KMS-11 (cell line): ENCODE measurements around the gene PRF1.

Experiments
- H2AFZ ChIP-seq: fragments of 200-600 bp; sonication (generic); 2 replicates; pipeline ENCODE4 v1.6.1; 2016; ENCODE audit warnings: antibody characterized with exemption, mixed run types, low read depth
- H3K27ac ChIP-seq: fragments of 200-600 bp; sonication (generic); 2 replicates; pipeline ENCODE4 v1.6.1; 2016; ENCODE audit warnings: mild to moderate bottlenecking, mixed run types
- H3K27me3 ChIP-seq: fragments of 200-600 bp; sonication (generic); 2 replicates; pipeline ENCODE4 v1.6.1; 2017; ENCODE audit warnings: mild to moderate bottlenecking, low read depth, mixed run types, moderate library complexity; ENCODE audit not compliant: insufficient read depth
- H3K36me3 ChIP-seq: fragments of 200-600 bp; sonication (generic); 2 replicates; pipeline ENCODE4 v1.6.1; 2017; ENCODE audit warnings: mild to moderate bottlenecking, mixed run types; ENCODE audit not compliant: insufficient read depth
- H3K4me1 ChIP-seq: fragments of 200-600 bp; sonication (generic); 2 replicates; pipeline ENCODE4 v1.6.1; 2016; ENCODE audit warnings: mild to moderate bottlenecking, low read depth, mixed run types; ENCODE audit not compliant: poor library complexity, severe bottlenecking
- H3K4me2 ChIP-seq: fragments of 200-600 bp; sonication (generic); 2 replicates; pipeline ENCODE4 v1.7.0; 2016; ENCODE audit warnings: mild to moderate bottlenecking, mixed run types
- H3K4me3 ChIP-seq: fragments of 200-600 bp; sonication (generic); IDR thresholded peaks from 2 replicates; pipeline ENCODE4 v1.6.1; 2017; ENCODE audit warnings: low read depth, low read length, mixed read lengths; ENCODE audit not compliant: insufficient read depth
- H3K79me2 ChIP-seq: fragments of 200-600 bp; sonication (generic); 2 replicates; pipeline ENCODE4 v1.6.1; 2016; ENCODE audit warnings: low read depth, mixed run types; ENCODE audit not compliant: insufficient read depth
- H3K9ac ChIP-seq: fragments of 200-600 bp; sonication (generic); 2 replicates; pipeline ENCODE4 v1.6.1; 2016; ENCODE audit warnings: mild to moderate bottlenecking, mixed run types
- H4K20me1 ChIP-seq: fragments of 200-600 bp; sonication (generic); 2 replicates; pipeline ENCODE4 v1.6.1; 2016; ENCODE audit warnings: mild to moderate bottlenecking, mixed run types; ENCODE audit not compliant: insufficient read depth
- CTCF ChIP-seq: fragments of 200-600 bp; sonication (generic); conservative IDR thresholded peaks from 2 replicates; pipeline ENCODE4 v1.6.1; 2017; ENCODE audit warnings: low read depth, mild to moderate bottlenecking, antibody characterized with exemption, low read length, moderate library complexity, mixed read lengths

PRF1 gene

DNA sequence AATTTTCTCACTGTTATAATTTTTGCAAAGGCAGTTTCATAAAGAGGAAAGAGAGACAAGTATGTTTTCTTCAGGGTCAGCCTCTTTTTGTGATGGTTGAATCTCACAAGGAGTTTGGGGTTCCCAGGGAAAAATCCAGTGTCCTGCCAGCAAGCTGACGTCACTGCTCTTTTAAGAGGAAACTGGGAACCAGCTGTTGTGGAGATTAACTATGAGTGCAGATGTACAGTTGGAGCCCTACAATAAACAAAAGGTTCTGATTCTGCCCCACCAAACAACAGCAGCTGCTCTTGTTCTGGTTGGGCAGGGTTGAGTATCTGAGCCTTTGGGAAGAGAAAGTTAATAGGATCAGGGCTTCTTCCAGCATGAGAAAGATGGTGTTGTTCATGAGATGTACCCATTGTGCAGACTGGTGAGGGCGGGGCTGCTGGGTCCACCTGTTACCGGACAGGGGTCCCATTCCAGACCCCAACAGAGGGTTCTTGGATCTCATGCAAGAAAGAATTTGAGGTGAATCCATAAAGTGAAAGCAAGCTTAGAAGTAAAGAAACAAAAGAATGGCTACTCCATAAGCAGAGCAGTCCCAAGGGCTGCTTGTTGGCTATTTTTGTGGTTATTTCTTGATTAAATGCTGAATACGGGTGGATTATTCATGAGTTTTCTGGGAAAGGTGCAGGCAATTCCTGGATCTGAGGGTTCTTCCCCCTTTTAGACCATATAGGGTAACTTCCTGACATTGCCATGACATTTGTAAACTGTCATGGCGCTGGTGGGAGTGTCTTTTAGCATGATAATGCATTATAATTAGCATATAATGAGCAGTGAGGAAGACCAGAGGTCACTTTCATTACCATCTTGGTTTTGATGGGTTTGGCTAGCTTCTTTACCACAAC, 12.5 kb downstream of the PRF1 start:
- Histone ChIP-seq H3K27me3 (no peaks in the 10 kb centered on the region), H2AFZ (no peak overlapping the region), H3K9ac (no peak overlapping the region), H3K27ac (no peak overlapping the region), H3K79me2 (no peaks in the 10 kb centered on the region), H3K36me3 (no peaks in the 10 kb centered on the region), H3K4me2 (no peak overlapping the region), H3K4me1 (no peaks in the 10 kb centered on the region), H4K20me1 (no peaks in the 10 kb centered on the region), H3K4me3 (no peak overlapping the region)
- TF ChIP-seq CTCF, result no peak

DNA sequence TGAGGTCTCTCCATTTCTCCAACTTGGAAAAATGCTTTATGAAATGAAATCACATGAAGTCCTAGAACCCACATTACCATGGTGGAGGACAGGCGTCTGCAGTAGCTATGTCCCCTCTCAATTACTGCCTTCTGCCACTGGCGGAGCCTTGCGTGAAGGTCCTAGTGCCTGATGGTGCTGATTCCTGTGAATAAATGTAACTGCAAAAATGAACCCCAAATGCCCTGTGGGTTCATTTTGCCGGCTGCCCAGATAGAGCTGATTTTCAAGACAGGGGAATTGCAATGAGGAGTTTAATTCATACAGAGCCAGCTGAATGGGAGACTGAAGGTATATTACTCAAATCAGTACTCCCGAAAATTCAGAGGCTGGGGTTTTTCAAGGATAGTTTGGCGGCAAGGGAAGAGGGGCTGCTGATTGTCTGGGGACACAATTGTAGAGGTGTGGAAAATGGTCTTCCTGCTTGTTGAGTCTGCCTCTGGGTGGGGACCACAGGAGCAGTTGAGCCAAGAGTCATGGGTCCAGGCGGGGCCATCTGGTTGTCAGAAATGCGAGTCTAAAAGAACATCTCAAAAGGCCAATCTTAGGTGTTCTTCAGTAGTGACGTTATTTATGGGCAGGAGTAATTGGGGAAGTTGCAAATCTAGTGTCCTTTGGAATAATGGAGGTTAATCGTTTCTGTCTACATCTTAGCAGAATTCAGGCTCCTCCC, 13.5 kb downstream of the PRF1 start:
- TF ChIP-seq CTCF, result no peak
- Histone ChIP-seq H2AFZ (no peak overlapping the region), H4K20me1 (no peaks in the 10 kb centered on the region), H3K4me1 (no peaks in the 10 kb centered on the region), H3K9ac (no peak overlapping the region), H3K79me2 (no peaks in the 10 kb centered on the region), H3K4me2 (no peak overlapping the region), H3K4me3 (no peak overlapping the region), H3K27me3 (0 out of 2 replicates have a peak, but pooled peaks cover under 1% of the 10 kb centered on the region), H3K27ac (no peak overlapping the region), H3K36me3 (no peaks in the 10 kb centered on the region)

DNA sequence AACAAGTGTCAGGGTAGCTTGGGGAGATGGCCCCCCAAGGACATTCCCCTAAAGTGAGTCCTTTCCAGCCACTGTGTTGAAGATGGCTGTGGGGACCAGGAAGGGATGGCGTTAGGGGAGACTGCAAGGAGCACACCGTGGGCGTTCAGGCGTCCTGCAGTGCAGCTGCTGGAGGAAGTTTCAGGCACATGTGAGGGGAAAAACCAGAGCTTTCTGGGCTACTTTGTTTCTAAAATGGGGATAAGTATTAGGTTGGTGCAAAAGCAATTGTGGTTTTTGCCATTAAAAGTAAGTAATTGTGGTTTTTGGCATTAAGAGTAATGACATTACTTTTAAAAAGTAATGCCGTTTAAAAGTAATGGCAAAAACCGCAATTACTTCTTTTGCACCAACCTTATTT, 14.3 kb downstream of the PRF1 start:
- no peak overlapping the region for H3K4me3 ChIP-seq
- H3K4me2 ChIP-seq, result no peak overlapping the region
- no peak overlapping the region for H3K9ac ChIP-seq
- H3K4me1 ChIP-seq, result no peaks in the 10 kb centered on the region
- no peak overlapping the region for H2AFZ ChIP-seq
- H3K27me3 ChIP-seq, result 0 out of 2 replicates have a peak, but pooled peaks cover 2% of the 10 kb centered on the region
- H3K36me3 ChIP-seq, result no peaks in the 10 kb centered on the region
- no peak overlapping the region for H3K27ac ChIP-seq
- no peaks in the 10 kb centered on the region for H3K79me2 ChIP-seq
- no peaks in the 10 kb centered on the region for H4K20me1 ChIP-seq
- TF ChIP-seq CTCF, result no peak

GRCh38 chr10:70587045-70587658, 15.4 kb downstream of the PRF1 start:
- H3K27me3 ChIP-seq, result 0 out of 2 replicates have a peak, but pooled peaks cover 2% of the 10 kb centered on the region
- no peak for TF ChIP-seq CTCF

More at GRCh38 chr10:70587045-70587658, 15.4 kb downstream of the PRF1 start:
- Histone ChIP-seq H3K4me2 (no peak overlapping the region), H3K9ac (no peak overlapping the region), H4K20me1 (no peaks in the 10 kb centered on the region), H3K79me2 (no peaks in the 10 kb centered on the region), H3K36me3 (no peaks in the 10 kb centered on the region), H3K27ac (no peak overlapping the region), H3K4me1 (no peaks in the 10 kb centered on the region), H2AFZ (no peak overlapping the region), H3K4me3 (no peak overlapping the region)
